ENCODE measurements around the gene BCAS3.
"Not testable (repeated sequence)": the region's sequence is repeated elsewhere in the genome, so short reads cannot be mapped to it uniquely, and the experiment has no call there.

The BCAS3 gene

GRCh38 chr17:61002316-61002736, 324.7 kb downstream of the BCAS3 start:
- peak; percentile 77 for DNase-seq (ENCODE audit: low read depth)

- no peak for DNase-seq (ENCODE audit: low read depth)
Observed at GRCh38 chr17:61005358-61005757, 327.7 kb downstream of the BCAS3 start.

GRCh38 chr17:61005958-61006357, 328.3 kb downstream of the BCAS3 start:
- DNase-seq (ENCODE audit: low read depth) = not testable (repeated sequence)

- DNase-seq (ENCODE audit: low read depth) = peak; percentile 29
Observed at GRCh38 chr17:61007980-61008379, 330.3 kb downstream of the BCAS3 start.

- peak; percentile 48 for DNase-seq (ENCODE audit: low read depth)
Observed at GRCh38 chr17:61009663-61010062, 332.0 kb downstream of the BCAS3 start.

- DNase-seq (ENCODE audit: low read depth) = no peak
Observed at GRCh38 chr17:61010661-61011170, 333.1 kb downstream of the BCAS3 start.

GRCh38 chr17:61011251-61011650, 333.6 kb downstream of the BCAS3 start:
- DNase-seq (ENCODE audit: low read depth) = no peak

- no peak for DNase-seq (ENCODE audit: low read depth)
Observed at GRCh38 chr17:61015966-61016365, 338.3 kb downstream of the BCAS3 start.

- no peak for DNase-seq (ENCODE audit: low read depth)
Observed at GRCh38 chr17:61017317-61018006, 339.8 kb downstream of the BCAS3 start.

- no peak for DNase-seq (ENCODE audit: low read depth)
Observed at GRCh38 chr17:61018938-61019337, 341.3 kb downstream of the BCAS3 start.

- no peak for DNase-seq (ENCODE audit: low read depth)
Observed at GRCh38 chr17:61023996-61024395, 346.3 kb downstream of the BCAS3 start.

GRCh38 chr17:61026818-61027217, 349.2 kb downstream of the BCAS3 start:
- DNase-seq (ENCODE audit: low read depth) = no peak

- no peak for DNase-seq (ENCODE audit: low read depth)
Observed at GRCh38 chr17:61029181-61029580, 351.5 kb downstream of the BCAS3 start.

GRCh38 chr17:61040666-61041065, 363.0 kb downstream of the BCAS3 start:
- no peak for DNase-seq (ENCODE audit: low read depth)

- DNase-seq (ENCODE audit: low read depth) = not testable (repeated sequence)
Observed at GRCh38 chr17:61042348-61042747, 364.7 kb downstream of the BCAS3 start.

GRCh38 chr17:61047515-61047914, 369.9 kb downstream of the BCAS3 start:
- DNase-seq (ENCODE audit: low read depth) = no peak

GRCh38 chr17:61048376-61049106, 370.9 kb downstream of the BCAS3 start:
- peak; percentile 35 for DNase-seq (ENCODE audit: low read depth)

GRCh38 chr17:61053469-61053868, 375.8 kb downstream of the BCAS3 start:
- no peak for DNase-seq (ENCODE audit: low read depth)

GRCh38 chr17:61054436-61054835, 376.8 kb downstream of the BCAS3 start:
- DNase-seq (ENCODE audit: low read depth) = no peak

- DNase-seq (ENCODE audit: low read depth) = no peak
Observed at GRCh38 chr17:61057257-61057656, 379.6 kb downstream of the BCAS3 start.

GRCh38 chr17:61058066-61058465, 380.4 kb downstream of the BCAS3 start:
- no peak for DNase-seq (ENCODE audit: low read depth)

- DNase-seq (ENCODE audit: low read depth) = no peak
Observed at GRCh38 chr17:61063528-61063927, 385.9 kb downstream of the BCAS3 start.

Measured in amniotic epithelial cell (primary cell).